GM19467 (cell line): ENCODE results near the gene YBX3.
A peak's percentile ranks its signal among the peaks of the same experiment; 100 is the strongest.
"Not testable (repeated sequence)": the region's sequence is repeated elsewhere in the genome, so short reads cannot be mapped to it uniquely, and the experiment has no call there.

ENCODE experiments used
- ATAC-seq: cut with Tn5 transposase; IDR thresholded peaks from one replicate; pipeline ENCODE4 v1.9.1; 2021; ENCODE audit warnings: mild to moderate bottlenecking, moderate library complexity; ENCODE audit not compliant: unreplicated experiment

Gene YBX3

DNA sequence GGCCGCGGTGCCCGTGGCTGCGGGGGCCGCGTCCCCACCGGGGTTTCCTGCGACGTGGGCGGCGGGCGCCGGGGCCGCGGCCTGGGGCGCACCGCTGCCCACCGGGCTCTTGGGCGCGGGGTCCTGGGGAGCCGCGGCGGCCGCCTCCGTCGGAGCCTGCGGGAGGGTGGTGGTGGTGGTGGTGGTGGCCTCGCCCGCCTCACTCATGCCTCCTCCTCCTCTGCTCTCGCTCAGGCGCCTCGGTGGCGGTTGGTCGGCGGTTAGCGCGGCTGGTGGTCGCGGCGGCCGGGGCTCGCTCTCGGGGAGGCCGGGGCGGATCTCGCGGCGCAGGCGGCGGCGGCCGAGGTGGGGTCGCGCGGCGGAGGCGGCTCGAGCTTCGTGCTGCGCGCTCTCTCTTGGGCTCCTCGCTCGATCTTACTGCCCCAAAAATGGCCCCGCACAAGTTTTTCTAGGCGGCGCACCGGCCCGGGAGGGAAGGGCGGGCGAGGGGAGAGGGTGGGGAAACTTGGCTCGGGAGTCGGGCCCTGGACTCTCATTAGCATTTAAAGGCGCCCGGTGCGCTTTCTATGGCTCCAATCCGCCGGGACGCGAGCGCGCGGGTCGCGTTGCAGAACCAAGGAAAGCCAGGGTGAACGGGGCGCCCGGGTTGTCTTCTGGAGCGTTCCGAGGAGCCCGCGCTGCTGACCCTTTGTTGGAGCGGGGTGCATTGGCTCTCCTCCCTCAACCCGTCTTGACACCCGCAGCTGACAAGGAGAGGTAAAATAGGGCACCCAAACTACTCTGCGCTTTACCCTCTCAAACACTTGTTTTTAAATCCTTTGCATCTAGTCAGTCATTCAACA lies at the start of gene YBX3:
YBX3 (minus strand) TSS at position 419 of the 842 bp plus-strand sequence; CDS start at position 207, 212 bp downstream.
- ATAC-seq: peak; percentile 42

DNA sequence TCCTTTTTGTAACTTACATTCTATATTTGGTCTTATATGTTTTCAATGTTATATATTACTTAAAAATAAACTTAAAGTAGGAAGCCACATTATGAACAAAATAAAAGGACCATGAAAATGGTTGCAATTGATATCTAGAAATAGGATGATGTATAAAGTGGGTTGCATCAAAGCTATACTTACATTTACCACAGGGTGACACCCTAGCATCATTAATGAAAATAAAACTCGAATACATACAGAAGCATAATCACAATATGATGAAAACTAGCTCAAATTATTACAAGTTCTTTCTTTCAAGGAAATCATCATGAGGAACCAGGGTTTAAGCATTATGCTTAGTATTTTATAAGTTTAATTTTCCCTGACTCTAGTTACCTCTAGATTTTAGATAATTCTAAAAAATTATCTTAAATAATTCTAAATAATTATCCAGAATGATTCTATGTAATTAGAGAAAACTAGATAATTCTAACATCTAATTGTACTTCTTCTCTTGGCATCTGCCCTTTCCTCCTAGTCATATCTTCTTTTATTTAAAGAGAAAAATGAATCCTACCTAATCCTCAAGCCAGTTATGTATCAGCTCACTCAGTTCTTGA lies 48.1 kb upstream of the YBX3 start:
- ATAC-seq: no peak

- ATAC-seq: no peak
Measured at GRCh38 chr12:10759657-10760056, 36.5 kb upstream of the YBX3 start.

- ATAC-seq: no peak
Measured at GRCh38 chr12:10756194-10756593, 33.1 kb upstream of the YBX3 start.

- ATAC-seq: no peak
Measured at GRCh38 chr12:10753059-10753458, 29.9 kb upstream of the YBX3 start.

DNA sequence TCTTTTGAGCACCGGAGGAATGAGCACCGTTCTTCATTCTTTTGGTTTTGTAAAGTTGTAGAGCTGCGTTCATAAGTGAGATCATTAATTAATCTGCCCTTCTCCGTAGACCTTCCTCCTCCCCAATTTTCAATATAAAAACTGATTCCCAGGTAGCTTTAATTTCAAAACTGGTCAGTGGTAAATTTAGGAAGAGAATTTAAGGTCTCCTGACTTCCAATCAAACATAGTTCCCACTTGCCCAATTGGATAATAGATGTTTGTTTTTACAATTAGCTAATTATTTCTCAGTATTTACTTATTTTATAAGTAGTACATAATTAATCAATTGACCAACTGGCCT lies 27.2 kb upstream of the YBX3 start:
- ATAC-seq: no peak

DNA sequence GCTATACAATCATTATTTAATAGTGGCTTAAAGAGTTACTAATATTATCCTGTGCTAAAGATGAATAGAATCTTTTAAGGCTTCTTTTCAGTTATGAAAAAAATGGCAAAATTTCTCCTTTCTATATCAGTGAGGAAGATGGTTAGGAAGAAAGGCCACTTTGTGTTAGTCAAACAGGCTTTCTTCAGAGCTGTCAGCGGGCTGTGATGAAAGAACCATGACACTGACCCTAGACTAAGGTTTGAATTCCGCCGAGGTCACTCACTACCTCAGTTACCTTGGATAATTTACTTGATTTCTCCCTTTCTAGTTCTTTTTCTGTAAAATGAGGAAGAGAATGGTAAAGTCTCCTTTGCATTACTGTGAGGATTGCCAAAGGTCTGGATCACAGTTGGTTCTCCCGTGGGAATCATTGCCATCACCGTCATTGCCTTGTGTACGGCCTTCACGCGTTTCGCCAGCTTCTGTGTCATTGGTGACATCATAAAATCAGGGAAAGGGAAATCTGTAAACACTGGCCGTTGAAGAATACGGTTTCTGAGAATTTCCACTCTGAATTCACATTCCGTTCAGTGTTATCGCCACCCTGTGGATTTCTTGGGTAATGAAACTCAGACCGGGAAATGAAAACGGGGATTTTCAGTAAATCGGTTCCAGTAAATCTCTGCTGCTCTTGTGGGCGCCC lies 26.7 kb upstream of the YBX3 start:
- peak; percentile 94 for ATAC-seq

DNA sequence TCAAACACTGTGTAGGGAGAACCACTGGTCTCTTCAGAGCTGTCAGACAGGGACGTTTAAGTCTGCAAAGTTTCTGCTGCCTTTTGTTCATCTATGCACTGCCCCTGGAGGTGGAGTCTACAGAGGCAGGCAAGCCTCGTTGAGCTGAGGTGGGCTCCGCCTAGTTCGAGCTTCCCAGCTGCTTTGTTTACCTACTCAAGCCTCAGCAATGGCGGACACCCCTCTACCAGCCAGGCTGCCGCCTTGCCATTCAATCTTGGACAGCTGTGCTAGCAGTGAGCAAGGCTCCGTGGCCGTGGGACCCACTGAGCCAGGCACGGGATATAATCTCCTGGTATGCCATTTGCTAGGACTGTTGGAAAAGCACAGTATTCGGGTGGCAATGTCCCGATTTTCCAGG lies 24.6 kb upstream of the YBX3 start:
- ATAC-seq: no peak

DNA sequence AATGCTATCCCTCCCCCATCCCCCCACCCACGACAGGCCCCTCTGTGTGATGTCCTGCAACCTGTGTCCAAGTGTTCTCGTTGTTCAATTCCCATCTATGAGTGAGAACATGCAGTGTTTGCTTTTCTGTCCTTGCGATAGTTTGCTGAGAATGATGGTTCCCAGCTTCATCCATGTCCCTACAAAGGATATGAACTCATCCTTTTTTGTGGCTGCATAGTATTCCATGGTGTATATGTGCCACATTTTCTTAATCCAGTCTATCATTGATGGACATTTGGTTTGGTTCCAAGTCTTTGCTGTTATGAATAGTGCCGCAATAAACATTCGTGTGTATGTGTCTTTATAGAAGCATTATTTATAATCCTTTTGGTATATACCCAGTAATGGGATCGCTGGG lies 20.3 kb upstream of the YBX3 start:
- ATAC-seq: not testable (repeated sequence)

GRCh38 chr12:10741845-10742244 lies 18.7 kb upstream of the YBX3 start:
- ATAC-seq: no peak

GRCh38 chr12:10740182-10740581 lies 17.1 kb upstream of the YBX3 start:
- ATAC-seq: no peak

- ATAC-seq: no peak
Measured at GRCh38 chr12:10739157-10740118, 16.3 kb upstream of the YBX3 start.

GRCh38 chr12:10737249-10737648 lies 14.1 kb upstream of the YBX3 start:
- no peak for ATAC-seq

GRCh38 chr12:10736463-10736862 lies 13.3 kb upstream of the YBX3 start:
- ATAC-seq: no peak

DNA sequence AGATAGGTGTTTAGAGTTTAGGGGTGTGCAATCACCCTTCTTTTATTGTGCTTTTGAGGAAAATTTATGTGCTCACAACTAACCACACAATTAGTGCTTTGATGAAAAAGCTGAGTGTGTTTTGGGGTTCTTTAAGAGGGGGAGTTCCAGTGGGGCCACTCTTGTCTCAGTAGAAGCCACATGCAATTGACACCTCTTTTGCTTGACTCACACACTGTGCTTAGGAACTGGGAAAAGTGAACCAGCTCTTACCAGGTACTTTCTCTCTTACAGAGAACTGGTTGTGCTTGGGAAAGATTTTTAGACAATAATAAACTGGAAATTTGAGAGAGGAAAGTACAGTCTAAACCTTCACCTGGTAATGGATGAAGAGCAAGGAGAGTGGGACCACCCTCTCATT lies 12.3 kb upstream of the YBX3 start:
- no peak for ATAC-seq

- ATAC-seq: no peak
Measured at GRCh38 chr12:10732549-10732948, 9.4 kb upstream of the YBX3 start.

GRCh38 chr12:10732066-10732465 lies 8.9 kb upstream of the YBX3 start:
- no peak for ATAC-seq

- no peak for ATAC-seq
Measured at GRCh38 chr12:10730559-10730958, 7.4 kb upstream of the YBX3 start.

GRCh38 chr12:10728091-10728490 lies 5.0 kb upstream of the YBX3 start:
- no peak for ATAC-seq

GRCh38 chr12:10726945-10727344 lies 3.8 kb upstream of the YBX3 start:
- ATAC-seq: no peak

DNA sequence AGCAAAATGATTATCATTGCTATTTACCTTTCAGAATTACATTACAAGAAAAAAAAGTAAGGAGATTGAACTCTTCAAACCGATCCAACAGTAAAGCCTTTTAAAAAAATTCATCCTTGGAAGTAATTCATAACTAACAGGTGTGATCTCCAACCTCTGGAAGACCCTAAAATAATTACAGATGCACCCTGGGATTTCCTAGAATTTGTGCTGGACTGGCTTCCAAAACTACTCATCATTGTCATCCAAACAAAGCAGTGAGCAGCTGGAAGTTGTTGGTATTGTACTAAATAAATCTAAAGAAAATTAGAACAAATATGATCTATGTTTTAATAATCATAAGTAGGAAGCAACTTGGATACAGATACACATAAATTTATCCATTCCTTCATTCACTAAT lies 1.9 kb upstream of the YBX3 start:
- no peak for ATAC-seq
